Activated CD8-positive, alpha-beta memory T cell treated with anti-CD3 and anti-CD28 coated beads, Interleukin-2, amount 50 U/mL, for 4 hours (primary cell): Measurements from ENCODE around the gene KIAA1671.

Experiments used
- DNase-seq: peaks from one replicate; pipeline ENCODE4 v3.0.0-alpha.2; 2020

KIAA1671 gene

DNA sequence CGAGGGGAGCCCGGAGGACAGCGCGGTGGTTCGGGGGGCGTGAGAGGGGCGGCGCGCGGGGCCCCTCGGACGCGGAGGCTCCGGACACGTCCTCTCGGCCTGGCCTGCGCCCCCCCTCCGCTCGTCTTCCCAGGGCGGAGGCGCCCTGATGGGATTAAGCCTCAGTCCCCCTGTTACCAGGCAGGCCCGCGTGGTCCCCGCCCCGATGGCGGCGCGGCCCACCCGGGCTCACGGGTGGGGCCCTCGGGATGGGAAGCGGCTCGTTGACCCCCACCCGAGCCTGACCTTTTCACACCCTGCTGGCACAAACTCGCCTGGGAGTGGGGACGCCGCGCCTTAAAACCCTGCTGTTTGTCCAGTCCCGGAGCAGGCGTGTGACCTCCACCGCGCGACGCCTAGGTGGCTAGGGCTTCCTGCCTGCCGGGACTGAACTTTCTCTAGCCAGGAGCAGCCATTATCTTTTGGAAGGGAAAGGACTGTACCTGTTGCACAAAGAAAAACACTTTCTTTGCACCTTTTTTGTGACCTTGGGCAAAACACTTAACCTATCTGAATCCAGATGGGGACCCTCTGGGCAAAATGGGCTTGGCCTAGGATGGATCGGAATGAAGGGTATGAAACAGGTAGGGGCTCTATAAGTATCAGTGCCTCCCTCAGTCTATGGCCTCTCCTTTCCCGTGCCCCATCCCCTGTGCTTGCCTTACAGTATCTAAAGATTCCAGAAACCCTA, 1.0 kb downstream of the KIAA1671 start:
- DNase-seq, result no peak

DNA sequence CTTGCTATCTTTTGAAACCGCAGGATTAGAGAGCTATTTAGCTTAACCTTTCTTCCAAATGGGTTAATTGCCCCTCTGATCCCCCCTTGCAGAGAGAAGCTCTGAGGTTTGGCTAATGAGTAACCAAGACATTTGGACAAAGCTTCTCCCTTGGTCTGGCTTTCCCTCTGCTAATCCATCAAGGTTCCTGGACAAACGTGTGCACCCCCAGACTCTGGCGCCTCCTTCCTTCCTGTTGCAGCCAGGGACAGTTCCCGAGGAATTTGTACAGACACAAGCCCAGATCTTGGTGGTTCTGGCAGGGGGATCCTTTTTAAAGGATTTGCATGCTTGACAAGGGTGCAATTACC, 1.6 kb downstream of the KIAA1671 start:
- no peak for DNase-seq

DNA sequence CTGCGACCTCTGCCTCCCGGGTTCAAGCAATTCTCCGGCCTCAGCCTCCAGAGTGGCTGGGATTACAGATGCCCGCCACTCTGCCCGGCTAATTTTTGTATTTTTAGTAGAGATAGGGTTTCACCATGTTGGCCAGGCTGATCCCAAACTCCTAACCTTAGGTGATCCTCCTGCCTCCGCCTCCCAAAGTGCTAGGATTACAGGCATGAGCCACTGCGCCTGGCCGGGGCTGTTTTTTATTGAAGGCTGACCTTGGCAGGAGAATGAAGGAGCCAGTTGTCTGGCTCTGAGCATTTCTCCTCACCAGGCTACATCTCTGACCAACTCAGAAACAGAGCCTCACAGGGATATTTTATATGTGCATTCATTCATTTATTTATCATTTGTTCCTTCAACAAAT, 2.3 kb downstream of the KIAA1671 start:
- no peak for DNase-seq

DNA sequence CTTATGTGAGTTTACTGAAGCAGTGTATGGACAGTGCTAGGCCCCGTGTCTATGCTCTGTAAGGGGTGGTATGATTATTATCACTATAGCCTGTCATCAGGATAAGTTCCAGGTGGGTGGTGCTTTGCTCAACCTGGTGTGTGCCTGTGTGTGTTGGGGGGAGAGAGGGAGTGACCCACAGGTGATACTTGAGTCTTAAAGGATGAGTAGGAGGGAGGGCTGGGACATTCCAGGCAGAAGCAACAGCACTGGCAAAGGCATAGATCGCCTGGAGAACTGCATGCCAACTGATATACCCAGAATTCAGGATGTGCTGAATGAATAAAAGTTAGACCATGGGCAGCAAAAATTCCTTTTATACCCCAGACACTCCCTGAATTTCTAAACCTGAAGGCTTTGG, 4.5 kb downstream of the KIAA1671 start:
- DNase-seq, result no peak

DNA sequence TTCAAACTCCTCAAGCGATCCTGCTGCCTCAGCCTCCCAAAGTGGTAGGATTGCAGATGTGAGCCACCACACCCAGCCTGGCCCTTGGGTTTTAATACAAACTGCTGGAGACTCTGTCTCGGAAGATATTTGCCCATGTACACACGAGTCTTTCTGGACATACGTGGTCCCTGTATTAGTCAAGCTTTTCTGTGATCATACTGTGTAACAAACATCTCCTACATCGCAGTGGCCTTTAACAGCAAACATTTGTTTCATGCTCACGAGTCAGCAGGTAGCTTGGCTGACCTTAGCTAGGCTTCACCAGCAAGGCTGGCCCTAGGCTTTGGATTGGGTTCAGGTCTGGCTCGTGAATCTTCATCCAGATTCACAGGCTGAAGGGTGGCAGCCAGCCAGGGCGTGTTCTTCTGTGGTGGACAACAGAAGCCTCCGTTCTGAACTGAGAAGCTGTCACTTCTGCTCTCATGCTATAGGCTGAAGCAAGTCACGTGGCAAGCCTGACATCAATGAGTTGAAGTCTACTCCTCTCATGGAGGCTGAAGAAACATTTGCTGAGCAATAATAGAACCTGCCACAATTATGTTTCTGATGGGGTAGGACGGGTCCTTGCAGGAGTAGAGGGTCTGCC, 8.8 kb downstream of the KIAA1671 start:
- no peak for DNase-seq

DNA sequence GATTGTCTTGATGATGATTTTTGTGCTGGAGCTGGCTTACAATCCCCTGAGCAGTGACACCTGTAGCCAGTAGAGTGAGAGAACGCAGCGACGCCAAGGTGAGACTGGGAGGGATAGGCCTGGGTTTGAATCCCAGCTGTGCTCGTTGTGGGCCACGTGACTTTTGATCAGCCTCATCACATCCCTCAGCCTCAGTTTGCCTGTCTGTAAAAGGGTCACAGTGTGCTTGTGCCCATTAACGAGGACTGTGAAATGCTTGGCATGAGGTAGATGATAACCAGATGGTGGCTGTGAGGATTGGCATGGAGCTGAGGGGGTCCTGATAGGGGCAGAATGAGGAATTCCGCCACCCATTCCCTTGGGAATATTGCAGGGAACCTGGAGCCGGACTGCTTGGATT, 9.6 kb downstream of the KIAA1671 start:
- no peak for DNase-seq

DNA sequence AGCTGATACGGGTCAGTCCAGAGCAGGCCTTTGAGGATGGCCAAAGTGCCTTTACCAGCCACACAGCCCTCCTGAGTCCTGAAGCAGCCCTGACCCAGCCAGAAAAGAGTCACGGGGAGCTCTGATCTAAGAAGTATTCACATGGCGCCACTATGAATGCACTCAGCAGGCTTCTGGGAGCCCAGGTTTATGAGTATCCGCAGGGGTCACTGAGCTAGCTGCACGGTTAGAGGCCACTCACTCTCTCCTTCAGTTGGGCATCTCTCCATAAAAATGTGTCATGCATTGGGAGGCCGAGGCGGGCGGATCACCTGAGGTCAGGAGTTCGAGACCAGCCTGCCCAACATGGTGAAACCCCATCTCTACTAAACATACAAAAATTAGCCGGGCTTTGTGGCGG, 10.3 kb downstream of the KIAA1671 start:
- DNase-seq, result no peak

DNA sequence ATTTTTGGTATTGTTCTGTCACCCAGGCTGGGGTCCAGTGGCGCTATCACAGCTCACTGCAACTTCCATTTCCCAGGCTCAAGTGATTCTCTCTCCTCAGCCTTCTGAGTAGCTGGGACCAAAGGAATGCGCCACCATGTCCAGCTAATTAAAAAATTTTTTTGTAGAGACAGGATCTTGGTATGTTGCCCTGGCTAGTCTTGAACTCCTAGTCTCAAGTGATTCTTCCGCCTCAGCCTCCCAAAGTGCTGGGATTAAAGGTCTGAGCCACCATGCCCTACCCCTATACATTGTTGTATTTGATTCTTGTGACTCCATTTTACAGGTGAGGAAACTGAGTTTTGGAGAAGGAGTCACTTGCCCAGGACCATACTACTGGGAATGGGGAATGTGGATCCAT, 11.9 kb downstream of the KIAA1671 start:
- DNase-seq, result no peak

DNA sequence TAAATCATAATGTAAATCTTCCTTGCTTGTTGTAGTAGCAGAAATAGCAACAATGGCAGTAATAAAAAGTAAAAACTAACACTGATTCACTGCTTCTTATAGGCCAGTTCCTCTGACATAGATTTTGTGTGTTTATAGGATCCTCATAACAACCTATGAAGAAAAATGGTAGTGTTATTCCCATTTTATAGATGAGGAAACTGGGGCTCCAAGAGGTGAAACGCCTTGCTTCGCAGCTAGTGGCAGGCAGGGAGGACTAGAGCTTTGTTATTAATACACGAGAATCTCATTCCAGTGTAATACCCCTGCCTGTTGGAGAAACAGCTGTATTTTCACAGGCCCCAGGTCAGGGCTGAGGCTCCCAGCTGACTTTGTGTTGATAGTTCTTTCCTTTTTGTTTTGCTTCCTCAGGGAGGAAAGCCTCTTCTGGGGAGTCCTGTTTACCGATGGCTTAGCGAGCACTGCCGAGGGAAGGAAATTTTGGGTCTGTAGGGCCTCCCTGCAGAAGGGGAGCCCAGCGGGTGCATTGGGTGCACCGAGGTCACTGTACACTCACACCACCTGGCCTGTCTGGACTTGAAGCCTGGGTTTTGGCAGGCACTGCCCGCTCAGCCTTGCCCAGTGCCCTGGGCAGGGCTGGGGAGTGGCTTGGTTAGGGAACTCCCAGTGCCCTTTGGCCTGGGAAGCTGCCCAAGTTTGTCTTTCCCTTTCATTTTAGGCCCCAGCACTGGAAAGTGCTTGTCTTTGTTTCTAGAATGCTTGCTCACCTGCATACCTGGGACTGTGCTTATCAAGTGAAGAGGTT, 13.5 kb downstream of the KIAA1671 start:
- no peak for DNase-seq

DNA sequence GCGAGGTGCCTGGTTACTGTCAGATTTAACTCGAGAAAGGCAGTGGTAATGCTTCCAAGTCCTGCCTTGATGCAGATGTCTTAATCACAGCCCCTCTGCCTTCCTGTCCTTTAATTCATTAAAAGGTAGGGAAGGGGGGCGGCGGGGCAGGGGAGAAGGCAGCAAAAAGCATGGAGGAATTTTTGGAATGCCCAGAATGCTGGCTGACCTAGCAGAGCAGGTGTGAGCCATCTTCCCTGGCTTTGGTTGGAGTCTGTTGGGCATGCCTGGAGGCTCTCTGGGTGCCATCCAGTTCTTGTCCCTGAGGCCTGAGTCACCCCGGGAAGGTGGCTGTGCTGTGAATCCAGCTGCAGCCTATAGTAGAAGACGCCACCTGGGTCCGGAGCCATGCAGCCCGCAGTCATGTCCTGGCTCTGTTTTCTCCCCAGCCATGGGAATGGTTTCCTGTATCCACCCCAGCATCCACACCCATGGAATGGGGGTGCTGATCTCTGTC, 15.6 kb downstream of the KIAA1671 start:
- DNase-seq, result no peak

DNA sequence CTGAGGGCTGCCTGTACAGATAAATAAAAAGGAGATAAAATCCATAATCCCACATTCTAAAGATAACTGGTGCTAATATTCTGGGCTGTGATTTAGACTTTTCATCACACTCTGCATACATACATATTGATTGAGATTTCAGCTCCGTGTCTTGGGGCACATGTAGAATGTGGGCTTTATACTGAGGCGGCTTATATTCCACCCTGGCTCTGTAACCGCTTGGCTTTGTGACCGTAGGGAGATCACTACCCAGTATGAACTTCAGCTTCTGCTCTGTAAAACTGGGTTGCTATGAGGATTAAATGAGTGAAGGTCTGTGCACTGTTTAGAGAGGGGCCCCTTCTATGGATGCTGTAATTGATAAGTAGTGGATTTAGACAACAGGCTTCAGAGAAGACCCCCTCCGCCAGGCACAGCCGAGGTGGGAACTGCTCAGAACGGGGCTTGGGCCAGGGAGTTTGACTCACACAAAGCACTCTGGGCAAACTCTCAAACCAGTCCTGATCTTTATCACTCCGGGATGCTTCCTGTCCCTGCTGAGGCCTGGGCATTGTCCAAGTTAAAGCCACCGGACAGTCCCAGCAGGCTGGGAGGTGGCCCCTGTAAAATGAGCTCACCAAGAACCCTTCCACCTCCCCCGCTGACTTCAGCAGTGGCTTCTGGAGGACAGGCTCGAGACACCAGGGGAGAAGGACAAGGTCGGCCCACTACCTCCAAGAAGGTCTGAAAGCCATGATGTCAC, 17.2 kb downstream of the KIAA1671 start:
- DNase-seq, result no peak

DNA sequence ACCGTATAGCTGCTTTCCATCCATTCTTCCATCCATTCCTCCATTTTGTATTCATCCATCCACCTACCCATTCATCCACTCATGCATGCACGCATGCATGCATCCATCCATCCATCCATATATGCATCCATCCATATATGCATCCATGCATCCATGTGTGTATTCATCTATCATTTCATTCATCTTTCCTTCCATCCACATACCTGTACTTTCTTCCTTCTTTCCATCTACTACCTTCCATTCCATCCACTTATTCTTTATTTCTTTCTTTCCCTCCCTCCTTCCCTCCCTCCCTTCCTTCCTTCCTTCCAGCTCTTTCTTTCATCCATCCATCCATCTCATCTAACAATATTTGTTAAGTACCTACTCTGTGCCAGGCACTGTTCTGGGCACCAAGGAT, 19.9 kb downstream of the KIAA1671 start:
- DNase-seq, result no peak

DNA sequence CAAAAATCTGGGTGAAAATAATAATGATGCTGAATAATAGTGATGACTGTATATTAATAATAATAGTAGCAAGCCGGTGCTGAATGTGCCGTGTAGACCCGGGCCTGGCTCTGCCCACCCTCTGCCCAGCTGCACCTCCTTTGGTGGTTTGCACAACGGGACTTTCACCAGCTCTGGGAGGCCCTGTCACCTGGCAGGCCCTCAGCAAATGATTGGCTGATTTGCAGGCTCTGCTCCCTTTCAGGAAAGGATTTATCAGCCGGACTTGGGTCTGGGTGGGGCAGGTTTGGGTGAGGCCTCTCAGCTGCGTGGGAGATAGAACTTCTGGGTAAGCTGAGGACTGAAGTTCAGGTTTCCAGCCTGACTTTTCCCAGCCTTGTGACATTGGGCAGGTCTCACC, 21.4 kb downstream of the KIAA1671 start:
- no peak for DNase-seq

DNA sequence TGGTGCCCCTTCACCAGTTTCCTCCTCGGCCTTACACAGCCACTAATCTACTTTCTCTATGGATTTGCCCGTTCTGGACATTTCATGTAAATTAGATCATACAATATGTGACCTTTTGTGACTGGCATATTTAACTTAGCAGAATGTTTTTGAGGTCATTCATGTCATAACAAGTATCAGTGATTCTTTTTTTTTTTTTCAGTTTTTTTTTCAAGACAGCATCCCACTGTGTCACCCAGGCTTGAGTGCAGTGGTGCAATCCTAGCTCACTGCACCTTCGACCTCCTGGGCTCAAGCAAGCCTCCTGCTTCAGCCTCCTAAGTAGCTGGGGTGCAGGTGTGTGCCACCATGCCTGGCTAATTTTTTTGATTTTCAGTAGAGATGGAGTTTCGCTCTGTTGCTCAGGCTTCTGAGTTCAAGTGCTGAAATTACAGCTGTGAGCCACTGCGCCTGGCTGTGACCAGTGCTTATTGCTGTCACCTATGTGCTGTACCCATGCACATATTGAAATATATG, 22.7 kb downstream of the KIAA1671 start:
- no peak for DNase-seq

DNA sequence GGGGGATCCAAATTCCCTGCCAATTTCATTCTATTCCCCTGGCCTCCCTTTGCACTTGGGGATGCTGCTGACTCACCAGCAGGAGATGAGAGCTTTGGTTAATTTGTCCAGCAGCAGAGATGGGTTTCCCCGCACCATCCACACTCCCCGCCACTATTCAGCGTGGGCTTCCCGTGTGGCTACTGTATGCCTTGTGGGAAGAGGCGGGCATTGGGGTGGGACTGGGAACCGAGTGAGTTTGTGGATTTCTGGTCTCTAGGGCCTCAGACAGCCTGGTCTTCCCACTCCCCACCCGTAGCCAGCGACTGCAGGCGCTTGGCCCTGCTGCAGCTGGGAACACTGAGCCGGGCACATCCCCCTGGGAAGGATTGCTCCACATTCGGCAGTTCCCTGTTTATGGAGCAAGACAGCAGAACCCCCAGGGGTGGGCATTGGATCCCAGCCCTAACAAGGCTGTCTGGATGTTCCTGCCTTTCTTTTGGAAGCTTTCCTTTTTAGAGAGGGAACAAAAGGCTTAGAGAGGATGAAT, 23.4 kb downstream of the KIAA1671 start:
- no peak for DNase-seq

DNA sequence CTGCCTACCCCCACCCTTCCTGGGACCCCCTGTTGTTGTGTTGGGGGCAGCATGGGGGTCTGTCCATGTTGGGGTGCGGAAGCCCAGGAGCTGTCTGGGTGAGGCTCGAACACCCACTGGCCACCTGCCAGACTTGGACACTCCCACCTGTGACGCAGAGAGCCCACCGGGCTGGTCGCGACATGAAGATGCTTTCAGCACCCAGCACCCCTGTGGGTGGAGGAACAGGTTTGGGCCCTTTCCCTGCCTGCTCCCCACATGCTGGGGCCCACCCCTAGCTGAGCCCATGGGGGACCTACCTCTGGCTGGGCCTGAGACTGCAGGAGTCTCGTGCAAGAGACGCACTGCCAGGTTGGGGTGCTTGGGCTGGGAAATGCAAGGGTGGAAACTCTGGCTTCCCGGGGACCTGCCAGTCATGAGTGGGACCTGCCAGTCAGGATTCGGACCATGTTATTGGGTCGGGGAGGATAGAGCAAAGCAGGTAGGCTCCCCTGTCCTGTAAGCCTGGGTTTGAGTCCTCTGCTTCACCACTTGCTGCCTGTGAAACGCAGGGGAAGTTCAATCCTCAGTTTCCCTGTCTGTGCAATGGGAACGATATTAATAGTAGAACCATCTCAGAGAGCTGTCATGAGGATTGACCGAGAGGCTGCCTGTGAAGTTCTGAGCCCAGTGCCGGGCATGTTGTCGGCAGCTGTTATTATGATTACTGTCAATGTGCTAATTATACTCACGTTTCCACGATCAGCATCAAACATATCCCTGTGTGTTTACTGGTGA, 24.1 kb downstream of the KIAA1671 start:
- DNase-seq, result no peak

DNA sequence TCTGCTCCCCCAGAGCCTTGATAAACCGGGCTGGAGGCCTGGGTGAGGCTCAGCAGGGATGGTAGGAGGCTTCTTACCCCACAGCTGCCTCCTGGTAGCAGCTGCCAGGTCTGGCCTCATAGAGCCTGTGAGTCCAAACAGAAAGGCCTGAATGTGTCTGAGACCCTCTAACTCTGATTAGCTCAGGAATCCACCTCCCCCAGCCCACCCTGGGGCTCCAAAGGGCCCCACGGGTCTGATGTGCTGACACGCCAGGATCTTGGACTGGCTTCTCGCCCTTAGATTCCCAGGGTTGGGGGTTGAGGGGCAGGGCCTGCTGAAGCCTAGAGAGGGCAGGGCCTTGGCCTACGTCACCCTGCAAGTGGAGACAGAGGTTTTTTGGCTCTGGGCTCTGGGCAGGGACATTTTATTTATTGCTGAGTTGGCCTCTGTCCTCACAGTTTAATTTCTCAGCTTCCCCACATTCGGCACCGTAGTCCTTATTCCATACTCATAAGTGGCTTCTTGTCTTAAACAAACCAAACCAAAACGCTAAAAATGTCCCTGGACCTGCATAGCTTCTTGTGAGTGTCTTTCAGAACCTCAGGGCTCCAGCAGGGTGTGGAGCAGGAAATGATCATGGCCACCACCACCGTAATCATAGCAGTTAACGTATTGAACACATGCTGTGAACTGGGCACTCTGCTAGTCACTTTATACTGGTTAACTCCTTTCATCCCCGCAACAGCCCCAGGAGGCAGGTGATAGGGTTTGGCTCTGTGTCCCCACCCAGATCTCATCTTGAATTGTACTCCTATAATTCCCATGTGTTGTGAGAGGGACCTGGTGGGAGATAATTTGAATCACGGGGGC, 25.1 kb downstream of the KIAA1671 start:
- DNase-seq, result no peak

DNA sequence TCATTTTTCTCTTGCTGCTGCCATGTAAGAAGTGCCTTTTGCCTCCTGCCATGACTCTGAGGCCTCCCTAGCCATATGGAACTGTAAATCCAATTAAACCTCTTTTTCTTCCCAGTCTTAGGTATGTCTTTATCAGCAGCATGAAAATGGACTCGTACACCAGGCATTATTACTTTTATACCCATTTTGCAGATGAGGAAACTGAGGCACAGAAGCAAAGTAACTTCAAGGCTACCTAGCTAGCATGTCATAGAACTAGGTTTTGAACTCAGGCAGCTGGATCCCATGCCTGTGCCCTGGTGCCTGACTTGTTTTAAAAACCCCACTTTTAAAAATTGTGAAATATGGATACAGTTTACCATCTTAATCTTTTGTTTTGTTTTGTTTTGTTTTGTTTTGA, 25.8 kb downstream of the KIAA1671 start:
- DNase-seq, result no peak

DNA sequence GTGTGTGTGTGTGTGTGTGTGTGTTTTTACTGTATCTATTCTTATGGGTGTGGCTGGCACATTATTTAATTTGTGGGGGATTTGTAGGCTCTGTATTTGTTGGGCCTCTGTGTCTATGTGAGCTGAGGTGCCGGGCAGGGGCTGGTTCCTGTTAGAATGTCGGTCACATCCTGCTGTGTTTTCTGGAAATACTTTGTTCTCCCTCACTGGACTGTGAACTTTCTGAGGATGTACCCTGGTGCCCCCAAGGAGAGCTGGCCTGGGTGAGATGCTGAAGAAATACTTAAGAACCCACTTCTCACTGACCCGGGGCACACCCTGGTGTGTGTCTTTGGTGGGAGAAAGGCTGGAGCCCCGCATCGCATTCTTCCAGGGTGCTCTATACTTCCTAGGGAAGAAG, 28.6 kb downstream of the KIAA1671 start:
- no peak for DNase-seq

DNA sequence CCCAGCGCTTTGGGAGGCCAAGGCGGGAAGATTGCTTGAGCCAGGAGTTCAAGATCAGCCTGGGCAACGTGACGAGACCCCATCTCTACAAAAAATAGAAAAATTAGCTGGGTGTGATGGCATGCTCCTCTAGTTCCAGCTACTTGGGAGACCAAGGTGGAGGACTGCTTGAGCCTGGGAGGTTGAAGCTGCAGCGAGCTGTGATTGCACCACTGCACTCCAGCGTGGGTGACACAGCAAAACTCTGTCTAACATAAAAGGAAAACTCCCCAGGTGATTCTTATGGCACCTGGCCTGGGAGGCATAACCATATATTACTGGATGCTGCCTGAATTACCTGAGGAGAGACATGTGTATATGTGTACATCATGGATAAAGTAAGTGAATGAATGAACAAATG, 29.1 kb downstream of the KIAA1671 start:
- no peak for DNase-seq
